ENCODE data around the gene MSH2. TPM values are rescaled to one million over a fixed set of nuclear protein-coding genes. Genes with fewer than 3 reads are reported as not detected.
"Not testable (repeated sequence)": the region's sequence is repeated elsewhere in the genome, so short reads cannot be mapped to it uniquely, and the experiment has no call there.

MSH2 gene
- total RNA-seq, 1 experiment from 2014 or later, result 53.8 TPM

DNA sequence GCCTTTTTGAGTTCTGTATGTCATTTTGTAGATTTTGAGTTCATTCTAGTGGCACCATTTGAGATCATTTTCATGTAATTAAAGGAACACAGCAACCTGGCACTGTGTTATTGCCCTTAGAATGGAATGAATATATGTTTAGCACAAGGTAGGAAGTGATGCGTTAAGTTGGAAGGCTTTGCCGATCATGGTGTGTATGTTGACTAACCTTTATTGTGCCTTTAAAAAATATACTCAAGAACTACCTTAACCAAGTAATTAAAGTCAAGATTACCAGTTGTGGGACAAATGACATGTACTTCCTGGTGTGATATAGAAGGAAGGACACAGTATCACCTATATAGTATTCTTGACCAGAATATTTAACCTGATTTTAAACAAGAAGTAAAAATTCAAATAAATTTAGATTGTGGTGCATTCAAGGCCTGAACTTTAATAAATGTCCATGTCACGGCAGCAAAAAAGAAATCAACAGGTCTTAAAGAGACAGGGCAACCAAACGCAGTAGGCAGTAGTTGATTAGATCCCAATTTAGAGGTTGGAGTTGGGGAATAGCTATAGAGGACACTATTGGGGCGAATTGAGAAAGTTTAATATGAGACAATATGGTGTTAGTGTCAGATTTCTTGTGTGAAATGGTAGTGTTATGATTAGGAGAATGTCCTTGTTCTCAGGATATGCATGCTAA is 68.6 kb downstream of the MSH2 start:
- DNase-seq (ENCODE audit: low read depth), result no peak

DNA sequence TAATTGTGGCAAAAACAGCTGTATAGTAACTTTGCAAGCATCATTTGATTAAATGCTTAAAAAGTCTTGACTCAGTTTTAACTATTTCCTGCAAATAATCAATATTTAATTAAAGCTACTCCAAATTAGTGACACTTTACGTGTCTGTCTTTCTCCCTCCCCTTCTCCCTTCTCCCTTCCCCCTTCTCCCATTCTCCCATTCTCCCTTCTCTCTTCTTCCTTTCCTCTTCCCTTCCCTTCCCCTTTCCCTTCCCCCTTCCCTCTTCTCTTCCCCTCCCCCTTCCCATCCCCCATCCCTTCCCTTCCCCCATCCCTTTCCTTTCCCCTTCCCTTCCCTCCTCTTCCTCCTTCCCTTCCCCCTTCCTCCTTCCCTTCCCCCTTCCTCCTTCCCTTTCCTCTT is 76.9 kb downstream of the MSH2 start:
- no peak for DNase-seq (ENCODE audit: low read depth)

DNA sequence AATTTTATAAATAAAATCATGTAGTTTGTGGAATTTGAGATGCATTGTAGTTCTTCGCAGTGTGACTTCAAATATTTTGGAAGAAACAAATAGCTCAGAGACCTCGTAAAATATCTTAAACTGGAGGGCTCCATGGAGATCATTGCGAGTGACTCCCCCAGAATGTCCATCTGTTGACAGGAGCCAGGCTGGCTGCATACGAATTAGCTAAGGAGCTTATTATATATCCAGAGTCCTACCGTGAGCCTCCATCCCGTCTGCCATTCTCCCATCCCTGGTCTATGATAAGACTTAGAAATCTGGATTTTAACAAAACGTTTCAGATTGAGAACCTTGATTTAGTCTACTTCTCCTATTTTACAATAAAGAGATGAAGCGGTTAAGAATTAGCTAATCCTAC is 80.2 kb downstream of the MSH2 start:
- no peak for DNase-seq (ENCODE audit: low read depth)

DNA sequence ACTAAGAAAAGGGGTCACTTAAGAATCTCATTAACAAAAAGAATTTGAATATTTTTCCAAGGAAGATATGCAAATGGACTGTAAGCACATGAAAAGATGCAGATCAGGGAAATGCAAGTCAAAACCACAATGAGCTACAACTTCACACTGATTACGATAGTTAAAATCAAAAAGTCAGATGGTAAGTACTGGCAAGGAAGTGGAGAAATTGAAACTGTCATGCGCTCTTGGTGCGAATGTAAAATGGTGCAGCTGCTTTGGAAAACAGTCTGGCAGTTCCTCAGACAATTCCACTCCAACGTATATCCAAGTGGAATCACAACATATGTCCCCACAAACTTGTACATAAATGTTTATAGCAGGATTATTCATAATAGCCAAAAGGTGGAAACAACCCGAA is 81.4 kb downstream of the MSH2 start:
- DNase-seq (ENCODE audit: low read depth), result no peak

DNA sequence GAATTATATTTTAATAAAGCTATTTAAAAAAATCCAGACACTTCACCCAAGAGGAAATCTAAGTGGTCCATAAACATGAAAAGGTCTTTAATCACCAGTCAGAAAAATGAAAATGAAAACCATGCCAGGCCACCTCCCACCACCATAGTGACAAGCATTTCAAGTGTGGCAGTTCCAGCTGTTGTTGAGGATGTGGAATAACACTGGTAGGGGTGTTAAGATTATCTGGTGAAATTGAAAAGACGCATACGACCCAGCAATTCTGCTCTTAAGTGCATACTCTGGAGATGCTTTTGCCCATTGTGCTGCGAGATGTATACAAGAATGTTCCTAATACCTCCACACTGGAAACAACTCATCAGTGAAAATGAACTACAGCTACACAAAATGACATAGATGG is 82.2 kb downstream of the MSH2 start:
- DNase-seq (ENCODE audit: low read depth), result no peak

DNA sequence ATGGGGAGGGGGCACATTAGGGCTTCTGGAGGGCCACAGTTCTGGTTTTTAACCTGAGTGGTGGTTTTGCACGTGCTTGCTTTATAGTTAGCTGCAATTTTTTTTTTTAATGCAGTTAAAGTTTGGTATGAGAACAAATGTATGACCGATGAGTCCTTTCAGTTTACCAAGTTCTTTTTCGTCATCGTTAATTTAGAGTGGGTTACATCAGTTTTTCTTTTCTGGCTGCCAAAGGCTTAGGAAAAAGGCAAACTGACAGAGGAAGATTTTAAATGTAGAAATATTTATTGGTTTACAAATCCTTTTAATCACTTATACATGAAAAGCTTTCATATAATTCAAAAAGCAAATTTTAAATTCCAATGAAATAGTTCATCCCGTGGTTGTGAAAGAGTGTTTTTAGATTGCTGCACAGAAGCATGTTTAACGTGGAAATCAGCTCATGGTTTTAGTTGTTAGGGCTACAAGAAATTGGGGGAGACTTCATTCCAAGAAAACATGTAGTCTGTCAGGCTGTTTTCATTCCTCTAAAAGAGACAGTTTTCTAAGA is 82.9 kb downstream of the MSH2 start:
- DNase-seq (ENCODE audit: low read depth), result no peak

DNA sequence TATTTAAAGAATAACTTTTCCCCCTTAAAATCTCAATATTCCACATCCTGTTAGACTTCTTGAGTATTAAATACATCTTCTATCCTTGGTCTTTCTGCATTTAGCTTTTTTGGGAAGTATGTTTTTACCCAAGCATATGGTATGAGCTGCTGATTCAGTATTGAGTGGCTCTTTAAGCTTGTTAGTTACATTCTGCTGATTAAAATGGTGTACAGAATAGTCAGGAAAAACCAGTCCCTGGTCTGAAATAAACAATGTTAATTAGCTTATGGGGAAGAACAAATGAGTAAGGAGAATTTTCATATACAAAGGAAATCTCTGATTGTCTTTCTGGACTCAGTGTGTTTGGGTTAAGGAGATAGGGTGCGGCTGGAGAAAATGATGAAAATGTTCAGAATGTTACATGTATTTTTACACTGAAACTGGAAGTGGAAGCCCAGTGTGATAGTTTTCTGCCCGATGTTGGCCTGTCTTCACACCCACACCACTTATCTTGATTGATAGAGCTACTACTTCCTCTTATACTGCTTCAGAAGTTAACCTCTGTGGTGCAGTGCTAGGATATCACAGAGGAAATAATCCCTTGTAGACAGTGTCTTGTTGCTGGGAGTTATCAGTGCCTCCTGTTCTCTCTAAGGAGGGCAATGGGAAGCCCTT is 84.0 kb downstream of the MSH2 start:
- no peak for DNase-seq (ENCODE audit: low read depth)

DNA sequence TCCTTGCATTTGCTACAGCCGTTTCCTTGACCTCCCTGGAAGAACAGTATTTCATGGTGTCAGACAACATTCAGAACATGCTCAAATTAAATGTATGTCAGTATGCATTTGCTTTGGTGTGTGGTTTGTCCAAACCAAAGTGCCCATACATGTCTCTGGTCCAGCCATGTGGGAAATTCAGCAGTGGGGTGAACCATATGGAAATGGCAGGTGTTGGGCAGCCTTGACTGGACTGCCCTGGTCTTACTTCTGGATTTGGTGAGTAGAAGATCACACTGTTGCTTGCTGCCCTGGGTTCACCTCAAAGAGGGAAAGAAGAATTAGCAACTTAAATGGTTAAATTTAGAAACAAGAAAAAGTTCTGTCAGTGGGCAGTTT is 84.5 kb downstream of the MSH2 start:
- DNase-seq (ENCODE audit: low read depth), result no peak

DNA sequence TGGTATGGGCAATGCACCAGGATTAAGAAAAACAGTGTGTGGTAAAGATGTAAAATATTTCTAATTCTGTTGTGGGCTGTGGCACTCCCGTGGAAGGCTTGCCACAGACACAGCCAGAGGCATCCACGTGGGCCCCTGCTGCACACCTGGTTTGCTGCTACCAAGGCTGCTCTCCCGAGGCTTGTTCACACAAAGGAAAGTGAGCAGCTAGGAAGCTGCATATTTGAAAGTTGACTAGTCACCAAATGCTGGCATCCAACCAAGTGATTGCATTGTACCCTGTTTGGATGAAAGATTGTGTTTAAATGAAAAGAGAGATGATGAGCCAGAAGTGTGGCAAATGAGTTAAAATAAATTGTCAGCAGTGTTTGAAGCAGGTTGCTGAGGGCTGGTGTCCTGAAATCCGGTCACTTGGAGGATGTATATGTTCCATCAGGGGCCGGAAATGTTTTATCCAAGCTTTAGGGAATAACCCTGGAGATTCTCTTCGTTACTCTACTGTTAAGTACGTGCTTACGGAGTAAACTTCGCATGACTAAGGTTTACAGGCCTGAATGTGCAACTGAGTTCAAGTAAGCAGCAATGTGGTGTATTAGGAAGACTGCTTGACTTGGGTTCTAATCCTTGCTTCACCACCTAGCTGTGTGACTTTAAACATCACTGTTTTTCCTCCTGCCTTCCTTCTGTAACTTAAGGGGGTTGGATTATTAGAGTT is 86.1 kb downstream of the MSH2 start:
- peak; percentile 86 for DNase-seq (ENCODE audit: low read depth)

DNA sequence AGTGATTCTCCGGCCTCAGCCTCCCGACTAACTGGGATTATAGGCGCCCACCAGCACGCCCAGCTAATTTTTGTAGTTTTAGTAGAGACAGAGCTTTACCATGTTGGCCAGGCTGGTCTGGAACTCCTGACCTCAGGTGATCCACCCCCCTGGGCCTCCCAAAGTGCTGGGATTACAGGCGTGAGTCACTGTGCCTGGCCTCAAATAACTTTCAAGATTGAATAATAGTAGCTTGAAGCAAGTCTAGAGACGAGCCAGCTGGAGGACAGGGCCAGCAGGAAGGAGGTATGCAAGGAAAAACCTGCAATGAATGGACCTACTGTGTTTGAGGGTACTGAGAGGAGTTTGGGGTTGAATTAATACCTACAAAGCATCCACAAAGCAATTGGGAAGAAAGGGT is 87.5 kb downstream of the MSH2 start:
- peak; percentile 21 for DNase-seq (ENCODE audit: low read depth)

DNA sequence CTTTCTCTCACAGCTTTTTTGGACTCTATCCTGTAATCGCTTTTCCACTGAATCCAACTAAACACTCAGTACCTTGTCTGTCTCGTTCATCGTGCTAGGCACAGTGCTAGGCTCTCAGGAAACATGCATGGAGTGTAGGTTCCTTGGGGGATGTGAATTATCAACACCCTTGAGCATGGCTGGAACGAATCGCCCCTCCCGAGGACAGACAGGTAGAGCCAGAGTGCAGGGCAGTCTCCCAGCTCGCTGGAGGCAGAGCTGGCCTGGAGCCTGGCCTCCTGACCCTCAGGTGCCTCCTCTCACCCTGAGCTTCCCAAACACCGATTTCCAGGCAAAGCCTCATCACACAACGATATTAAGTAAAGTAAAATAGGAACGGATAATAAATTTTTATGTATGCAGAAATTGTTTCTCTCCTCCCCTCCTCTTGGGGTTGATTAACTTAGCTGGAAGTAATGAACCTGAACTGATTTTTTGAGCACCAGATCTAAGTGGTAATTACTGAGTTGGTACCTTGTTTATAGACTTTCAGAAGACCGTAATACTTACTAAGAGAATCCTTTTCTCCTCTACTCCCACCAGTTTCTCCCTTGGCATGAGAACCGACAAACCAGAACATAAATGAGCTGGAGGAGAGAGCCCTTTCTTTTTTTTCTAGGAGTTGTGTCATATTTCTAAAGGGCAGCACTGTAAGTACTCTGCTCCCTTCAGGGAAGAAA is 90.5 kb downstream of the MSH2 start:
- no peak for DNase-seq (ENCODE audit: low read depth)

DNA sequence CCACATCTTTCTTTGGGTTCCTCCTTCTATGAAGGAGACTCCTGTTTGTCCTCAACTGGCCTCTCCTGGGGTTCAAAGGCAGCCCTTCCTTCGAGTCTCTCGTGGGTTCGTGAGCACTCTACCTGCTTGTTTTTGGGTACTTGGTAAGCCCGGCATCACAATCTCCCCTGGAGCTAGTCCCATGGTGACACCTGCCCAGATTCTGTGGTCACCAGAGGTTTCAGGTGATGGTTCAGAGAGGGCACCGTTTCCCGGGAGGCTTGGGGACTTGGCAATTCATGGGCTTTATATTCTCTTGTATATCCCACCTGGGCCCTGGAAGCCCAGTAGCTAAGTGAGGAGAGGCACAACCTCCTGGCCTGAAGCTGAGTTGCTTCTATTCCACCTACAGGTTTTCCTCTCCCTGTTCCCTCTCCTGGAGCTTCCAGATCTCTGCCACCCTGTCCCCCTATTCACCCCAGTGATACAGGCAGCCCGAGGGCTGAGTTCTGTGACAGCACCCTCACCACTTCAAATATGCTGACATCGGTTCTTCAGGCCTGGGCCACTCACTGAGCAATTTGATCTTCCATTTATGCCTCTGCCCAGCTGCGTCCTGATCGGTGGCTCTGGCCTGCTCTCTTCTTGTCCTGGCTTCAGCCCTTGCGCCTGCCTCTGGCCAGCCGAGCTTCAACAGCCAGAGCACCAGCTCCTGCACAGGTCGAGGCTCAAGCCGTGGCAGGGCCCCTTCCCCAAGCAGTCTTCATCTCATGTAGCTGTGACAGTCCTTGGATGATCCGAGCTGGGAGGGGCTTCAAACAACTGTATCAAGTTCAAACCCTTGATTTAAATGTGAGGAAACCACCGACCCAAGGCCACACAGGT is 91.5 kb downstream of the MSH2 start:
- DNase-seq (ENCODE audit: low read depth), result no peak

DNA sequence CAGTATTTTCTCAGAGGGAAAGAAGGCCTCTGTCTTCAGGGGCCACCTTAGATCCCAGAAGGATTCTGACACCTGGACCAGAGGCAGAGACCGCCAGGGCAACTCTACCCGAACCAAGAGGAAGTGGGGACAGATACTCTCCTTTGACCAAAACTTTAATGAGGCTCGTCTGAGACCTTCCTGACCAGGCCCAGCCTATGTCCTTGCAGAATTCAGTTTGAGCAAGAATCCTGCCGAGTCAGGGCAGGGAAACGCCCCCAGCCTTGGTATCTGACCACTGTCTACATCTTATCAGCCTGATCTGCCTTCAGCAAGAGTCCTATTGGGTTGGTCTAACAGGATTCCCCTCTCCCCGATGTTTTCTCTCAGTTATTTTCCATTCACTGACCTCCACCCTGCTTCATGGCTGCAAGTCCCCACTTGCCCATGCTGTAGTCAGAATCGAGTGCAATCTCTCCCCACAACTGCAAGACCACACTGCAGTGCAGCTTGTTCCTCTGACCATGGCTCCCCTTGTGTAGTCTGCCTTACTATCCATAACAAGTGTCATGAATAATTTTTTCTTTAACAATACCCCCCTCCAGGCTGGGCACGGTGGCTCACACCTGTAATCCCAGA is 95.0 kb downstream of the MSH2 start:
- DNase-seq (ENCODE audit: low read depth), result no peak

DNA sequence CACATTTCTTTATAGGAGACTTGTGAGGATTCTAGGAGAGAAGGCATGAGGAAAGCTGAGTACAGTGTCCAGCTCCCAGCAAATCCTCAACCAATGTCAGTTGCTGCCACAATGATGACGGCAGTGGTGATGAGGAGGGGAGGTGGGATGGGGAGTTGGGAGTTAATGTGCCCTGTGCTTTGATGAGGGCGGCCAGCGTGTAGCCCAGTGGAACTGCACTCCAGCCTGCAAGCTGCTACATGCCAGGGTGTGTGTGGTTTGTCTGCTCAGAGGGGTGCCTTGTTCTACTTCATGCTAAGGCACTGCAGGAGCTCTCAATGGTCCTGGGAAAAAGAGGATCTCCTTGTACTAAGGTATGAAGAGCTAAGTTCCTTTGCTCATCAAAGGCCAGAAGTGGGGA is 96.1 kb downstream of the MSH2 start:
- no peak for DNase-seq (ENCODE audit: low read depth)

DNA sequence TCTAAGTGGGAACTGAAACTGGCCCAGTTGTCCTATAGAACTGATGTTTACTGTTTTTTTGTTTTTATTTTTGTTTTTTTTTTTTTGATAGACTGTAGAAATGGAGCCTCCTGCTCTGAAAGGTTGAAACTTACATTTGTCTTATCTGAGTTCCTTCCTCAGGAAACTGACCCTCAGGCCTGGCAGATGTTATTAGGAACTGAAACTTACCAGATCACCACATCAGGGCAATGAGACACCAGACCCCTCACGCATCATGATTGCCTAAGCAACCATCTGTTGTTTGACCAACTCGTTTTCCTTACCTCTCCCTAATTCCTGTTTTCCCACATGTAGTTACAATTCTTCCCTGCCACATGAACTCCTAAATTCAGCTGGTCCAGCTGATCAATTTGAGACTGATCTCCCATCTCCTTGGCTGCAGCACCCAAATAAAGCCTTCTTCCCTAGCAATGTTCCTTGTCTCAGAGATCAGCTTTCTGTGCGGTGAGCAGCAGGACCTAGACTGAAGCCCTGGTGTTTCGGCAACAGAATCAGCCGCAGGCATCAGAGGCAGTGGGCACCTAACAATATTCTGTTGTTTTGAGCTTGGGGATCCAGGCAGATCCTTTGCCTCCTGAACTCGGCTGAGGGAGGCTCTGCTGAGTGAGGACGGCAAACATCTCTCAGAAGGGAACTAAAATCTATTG is 96.8 kb downstream of the MSH2 start:
- DNase-seq (ENCODE audit: low read depth), result no peak

DNA sequence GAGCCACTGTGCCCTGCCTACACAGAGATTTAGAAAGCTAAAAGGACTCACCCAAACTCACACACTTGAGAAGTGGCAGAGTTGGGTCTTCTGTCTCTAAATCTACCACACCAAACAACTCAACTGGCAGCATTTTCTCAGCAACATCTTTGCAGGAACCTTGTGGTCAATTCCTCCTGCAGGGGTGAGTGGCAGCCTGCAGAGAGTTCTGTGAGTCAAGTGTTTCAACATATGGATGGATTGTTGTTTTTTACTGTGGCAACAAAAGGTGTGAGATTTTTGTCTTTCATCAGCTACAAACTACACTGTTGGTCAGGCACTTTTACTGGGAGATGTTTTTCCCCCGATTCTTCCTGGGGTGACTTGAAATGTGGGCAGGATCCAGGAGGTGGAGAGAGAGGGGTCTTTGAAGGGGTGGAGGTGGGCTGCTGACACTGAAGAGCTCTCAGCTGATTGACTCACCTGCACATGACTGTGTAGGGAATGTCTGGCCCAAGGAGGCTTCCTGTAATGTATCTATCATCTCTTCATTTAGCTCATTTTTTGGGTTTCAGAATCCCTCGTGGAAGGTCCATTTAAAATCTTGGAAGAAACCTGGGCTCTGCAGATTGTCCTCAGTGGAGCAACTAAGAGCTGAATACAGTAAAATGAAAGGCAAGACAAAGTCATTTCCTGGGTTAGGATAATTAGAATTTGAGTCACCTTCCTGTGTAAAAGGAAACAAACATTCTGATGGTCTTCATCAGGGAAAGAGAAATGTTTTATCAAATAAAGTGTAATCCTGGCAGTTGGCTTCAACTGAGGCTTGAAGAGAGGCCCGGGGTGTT is 98.6 kb downstream of the MSH2 start:
- DNase-seq (ENCODE audit: low read depth), result peak; percentile 83

DNA sequence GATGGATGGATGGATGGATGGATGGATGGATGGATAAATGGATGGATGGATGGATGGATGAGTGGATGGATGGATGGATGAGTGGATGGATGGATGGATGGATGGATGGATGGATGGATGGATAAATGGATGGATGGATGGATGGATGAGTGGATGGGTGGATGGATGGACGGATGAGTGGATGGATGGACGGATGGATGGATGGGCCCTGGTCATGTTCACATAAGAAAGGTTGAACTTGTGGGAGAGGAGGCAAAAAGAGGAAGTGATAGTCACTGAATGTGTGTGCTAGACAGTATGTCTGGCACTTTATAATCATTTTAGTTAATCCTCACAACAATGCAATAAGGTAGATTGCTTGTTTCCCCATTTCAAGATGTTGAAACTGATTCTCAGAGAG is 99.5 kb downstream of the MSH2 start:
- DNase-seq (ENCODE audit: low read depth), result not testable (repeated sequence)

DNA sequence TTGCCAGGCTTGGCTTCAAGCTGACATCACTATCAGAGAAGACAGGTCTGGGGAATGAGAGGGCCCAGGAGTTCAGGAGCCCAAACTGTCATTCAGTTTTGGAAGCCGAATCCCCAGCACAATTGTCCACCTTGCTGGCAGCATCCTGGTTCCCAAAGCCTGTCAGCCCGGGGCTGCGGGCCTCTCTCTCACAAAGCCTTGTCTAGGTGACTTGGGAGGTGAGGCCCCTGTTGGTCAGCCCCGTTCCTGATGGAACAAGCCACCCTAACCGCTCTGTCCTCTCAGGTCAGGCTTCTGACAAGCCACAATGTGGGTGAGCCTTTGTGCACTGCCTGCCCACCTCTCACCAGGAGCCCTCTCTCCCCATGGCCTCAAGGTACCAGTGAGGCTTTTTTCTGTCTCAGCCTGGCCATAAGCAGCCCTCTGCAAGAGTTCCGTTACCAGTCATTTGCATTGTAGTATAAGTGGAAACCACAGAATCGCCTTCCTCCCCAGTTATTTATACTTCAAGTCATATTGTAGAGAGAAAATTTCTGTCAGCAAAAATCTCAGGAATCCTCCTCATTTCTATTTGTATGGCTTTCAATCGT is 100.6 kb downstream of the MSH2 start:
- no peak for DNase-seq (ENCODE audit: low read depth)
